DMS114 treated with DMSO at 0.1 percent for 48 hours (cell line): ENCODE data around the gene EFCAB5.
"Not testable (repeated sequence)": the region's sequence is repeated elsewhere in the genome, so short reads cannot be mapped to it uniquely, and the experiment has no call there.

Source experiments
- DNase-seq: peaks from one replicate; lab custom pipeline; 2025; ENCODE audit not compliant: unreplicated experiment; lab: John Stamatoyannopoulos, UW

The EFCAB5 gene

DNA sequence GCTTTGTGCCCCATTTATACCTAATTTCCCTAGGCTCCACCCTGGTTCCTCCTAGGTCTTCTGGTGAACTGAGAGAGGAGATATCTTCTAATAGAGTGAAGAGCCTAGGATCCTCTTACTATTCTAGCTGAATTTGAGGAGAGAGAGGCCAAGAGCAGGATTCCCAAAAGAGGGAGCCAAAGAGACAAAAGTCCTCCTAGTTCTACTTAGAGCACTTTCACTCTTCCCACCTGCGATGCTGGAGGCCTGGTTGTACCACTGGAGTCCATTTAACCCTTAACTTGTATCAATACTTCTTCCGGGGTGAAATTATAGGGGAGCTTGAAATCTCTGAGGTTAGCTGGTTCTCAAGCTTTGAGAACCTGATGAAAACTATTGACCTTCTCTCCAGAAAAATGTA, 8.1 kb upstream of the EFCAB5 start:
- DNase-seq, result peak; percentile 41

DNA sequence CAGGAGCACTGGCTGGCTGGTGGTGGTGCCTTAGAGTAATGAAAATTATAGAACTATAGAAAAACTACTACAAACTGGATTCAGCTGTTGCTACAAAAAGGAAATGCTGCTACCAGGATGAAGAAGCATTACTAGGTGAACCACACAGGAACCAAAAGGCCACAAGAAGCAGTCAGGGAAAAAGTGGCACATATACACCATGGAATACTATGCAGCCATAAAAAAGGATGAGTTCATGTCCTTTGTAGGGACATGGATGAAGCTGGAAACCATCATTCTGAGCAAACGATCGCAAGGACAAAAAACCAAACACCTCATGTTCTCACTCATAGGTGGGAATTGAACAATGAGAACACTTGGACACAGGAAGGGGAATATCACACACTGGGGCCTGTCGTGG, 5.5 kb upstream of the EFCAB5 start:
- not testable (repeated sequence) for DNase-seq

- no peak for DNase-seq
These were observed 4.7 kb upstream of the EFCAB5 start for GRCh38 chr17:29936724-29937123.

GRCh38 chr17:29945281-29945680, 3.8 kb downstream of the EFCAB5 start:
- DNase-seq, result no peak

DNA sequence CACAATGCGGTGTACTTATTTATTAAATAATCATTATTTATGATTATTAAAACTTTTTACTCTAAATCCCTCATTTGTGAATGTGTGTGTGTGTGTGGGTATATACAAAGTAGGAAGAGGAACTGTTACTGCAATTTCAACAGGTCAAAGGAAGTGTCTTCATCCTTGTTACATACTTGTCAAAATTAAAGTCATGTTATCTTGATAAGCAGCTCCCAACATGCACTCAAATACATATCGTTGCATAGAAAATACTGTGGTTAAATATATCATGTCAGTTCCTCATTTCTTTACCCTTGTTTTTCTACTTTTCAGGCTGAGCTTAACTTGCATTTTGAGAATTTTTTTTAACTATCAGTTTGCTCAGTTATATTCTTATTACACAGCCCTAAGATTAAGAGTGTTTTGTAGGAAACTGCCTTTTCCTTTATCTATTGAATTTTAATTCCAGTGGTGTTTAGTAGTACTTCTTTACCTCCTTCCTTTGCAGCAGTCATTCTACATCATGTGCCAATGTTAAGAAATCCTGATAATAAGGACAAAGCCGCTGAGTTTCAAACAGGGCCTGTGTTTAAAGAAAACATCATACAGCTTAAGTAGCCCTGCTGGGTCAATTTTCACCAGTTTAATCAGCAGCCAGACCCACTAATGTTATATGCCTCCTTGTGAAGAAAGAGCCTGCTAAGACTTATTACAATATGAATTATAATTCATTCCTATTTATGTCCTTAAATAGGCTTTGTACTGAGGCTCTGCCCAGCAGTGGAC, 7.2 kb downstream of the EFCAB5 start:
- DNase-seq, result no peak

DNA sequence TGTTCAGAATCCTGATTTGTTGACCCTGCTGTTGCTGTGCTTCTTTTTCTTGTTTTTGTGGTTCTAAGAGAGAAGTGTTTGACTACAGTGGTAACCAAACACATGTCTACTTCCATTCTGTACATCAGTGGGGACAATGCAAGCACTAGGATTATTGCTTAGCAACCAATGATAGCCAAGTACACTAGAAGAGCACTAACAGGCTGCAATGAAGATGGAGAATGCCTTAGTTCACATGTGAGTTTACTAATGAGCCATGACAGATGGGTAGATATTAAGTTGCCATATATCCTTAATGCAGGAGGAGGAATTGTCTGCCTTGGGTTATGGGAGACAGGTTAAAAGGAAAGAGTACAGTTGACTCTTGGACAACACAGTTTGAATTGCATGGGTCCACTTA, 8.3 kb downstream of the EFCAB5 start:
- DNase-seq, result no peak

DNA sequence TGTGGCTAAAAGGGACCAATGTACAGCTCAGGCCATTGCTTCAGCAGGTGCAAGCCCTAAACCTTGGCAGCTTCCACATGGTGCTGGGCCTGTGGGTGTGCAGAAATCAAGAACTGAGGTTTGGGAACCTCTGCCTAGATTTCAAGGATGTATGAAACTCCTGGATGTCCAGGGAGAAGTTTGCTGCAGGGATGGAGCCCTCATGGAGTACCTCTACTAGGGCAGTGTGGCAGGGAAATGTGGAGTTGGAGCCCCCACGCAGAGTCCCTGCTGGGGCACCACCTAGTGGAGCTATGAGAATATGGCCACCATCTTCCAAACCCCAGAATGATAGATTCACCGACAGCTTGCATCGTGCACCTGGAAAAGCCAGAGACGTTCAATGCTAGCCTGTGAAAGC, 13.0 kb downstream of the EFCAB5 start:
- no peak for DNase-seq

GRCh38 chr17:29956225-29956624, 14.8 kb downstream of the EFCAB5 start:
- no peak for DNase-seq

GRCh38 chr17:29957488-29957887, 16.1 kb downstream of the EFCAB5 start:
- DNase-seq, result not testable (repeated sequence)

DNA sequence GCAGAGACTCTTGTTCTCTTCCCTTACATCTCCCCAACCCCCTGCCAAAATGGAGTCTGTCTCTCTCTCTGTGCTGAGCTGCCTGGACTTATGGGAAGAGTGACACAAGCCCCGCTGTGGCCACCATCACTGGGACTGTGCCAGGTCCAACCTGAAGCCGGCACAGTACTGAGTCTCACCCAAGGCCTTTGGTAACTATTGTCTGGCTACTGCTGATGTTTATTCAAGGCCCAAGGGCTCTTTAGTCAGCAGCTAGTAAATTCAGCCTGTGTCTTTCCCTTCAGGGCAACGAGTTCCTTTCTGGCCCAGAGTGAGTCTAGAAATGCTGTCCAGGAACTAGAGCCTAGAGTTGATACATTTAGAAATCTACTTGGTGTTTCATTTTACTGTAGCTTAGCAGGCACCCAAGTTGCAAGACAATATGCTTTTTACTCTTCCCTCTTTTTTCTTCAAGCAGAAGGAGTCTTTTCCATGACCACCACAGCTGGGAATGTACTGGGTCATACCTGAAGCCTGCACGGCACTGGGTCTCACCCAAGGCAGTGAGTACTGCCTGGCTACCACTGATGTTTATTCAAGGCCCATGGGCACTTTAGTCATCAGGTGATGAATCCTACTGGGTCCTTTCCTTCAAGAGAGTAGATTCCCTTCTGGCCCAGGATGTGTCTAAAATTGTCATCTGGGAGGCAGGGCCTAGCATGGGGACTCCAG, 17.7 kb downstream of the EFCAB5 start:
- DNase-seq, result no peak

DNA sequence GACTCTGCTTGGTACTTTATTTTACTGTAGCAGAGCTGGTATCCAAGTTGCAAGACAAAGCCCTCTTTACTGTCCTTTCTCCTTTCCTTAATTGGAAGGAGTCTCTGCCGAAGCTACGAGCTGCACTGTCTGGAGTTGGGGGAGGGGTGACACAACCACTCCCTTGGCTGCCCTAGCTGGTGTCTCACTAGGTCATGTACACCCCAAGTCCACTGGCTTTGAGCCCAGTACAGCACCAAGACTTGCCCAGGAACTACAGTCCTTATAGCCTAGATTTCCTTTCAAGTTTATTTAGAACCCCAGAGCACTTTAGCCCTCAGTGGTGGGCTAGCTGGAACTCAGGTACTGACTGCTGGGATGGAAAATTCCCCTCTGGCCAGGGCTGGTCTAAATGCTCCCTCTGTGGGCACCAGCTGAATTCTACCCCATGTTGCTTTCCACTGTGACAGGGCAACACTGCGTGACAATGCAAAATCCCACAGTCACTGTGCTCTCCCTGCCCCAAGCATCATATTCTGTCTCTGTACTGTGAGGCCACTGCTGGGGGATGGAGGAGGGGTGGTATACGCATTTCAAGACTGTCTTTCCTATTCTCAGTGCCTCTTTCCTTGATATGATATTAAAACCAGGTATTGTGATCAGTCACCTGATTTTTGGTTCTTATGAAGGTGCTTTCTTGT, 18.4 kb downstream of the EFCAB5 start:
- DNase-seq, result no peak

DNA sequence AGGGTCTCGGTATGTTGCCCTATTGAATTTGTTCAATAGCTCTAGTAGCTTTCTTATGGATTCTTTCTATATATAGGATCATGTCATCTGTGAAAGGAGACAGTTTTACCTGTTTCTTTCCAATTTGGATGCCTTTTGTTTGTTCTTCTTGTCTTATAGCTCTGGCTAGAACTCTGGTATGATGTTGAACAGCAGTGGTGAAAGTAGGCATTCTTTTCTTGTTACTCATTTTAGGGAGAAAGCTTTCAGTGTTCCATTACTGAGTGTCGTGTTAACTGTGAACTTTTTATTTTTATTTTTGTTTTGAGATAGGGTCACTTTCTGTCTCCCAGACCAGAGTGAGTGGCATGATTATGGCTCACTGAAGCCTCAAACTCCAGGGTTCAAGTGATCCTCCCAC, 21.2 kb downstream of the EFCAB5 start:
- DNase-seq, result no peak

GRCh38 chr17:29968271-29968670, 26.8 kb downstream of the EFCAB5 start:
- DNase-seq, result no peak

DNA sequence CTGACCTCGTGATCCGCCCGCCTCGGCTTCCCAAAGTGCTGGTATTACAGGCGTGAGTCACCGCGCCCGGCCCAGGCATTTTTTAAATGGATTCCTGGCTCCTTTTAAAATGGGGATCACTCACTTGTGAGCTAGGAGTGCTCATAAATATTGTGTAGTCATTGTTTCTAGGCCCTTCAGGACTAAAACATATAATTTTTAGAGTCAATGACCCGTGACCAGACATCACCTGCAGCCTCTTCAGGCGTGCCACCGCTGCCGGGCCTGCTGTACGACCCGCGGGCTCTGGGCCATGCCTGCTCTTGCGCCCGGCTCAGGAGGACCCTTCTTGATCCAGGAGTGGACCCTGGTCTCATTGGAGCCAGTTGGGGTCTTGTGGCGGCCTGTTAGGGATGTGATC, 30.8 kb downstream of the EFCAB5 start:
- no peak for DNase-seq

DNA sequence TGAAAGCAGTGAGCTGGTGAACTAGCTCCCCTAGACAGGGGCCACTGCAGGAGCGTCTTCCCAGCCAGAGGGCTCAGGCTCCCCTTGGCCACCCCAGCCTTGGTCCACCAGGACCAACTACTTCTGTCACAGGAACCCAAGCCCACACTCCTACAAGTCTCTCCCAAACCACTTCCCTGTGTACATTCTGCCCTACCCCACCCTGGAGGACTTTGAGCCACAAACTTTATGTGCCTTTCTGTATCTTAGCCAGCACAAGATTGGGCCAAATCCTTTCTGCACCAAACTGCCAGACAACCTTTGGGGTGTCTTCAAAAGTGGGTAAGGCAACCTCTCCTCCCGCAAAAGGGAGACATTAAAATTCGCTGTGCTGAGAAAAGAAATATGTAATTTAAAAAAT, 31.6 kb downstream of the EFCAB5 start:
- DNase-seq, result no peak

DNA sequence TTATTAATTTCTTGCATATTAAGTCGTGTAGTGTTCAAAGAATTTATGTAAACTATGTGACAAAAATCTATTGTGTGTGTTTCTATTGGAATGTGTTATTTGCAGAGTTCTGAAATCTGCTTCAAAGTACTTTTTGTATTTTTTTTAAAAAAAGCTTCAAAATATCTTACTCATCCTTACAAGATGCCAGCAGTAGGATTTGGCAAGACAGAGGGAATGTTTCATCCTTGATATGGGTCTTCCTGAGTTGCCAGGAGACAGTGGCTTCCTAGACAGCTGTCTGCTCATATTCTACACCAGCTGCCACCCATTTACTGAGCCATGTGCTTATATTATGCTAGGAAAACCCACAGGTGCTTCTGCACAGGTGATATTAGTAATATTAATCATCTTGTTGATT, 36.4 kb downstream of the EFCAB5 start:
- DNase-seq, result no peak

GRCh38 chr17:29980261-29980660, 38.8 kb downstream of the EFCAB5 start:
- no peak for DNase-seq

- no peak for DNase-seq
These were observed 41.7 kb downstream of the EFCAB5 start for GRCh38 chr17:29982991-29983653.

GRCh38 chr17:29996458-29996857, 55.0 kb downstream of the EFCAB5 start:
- DNase-seq, result no peak

DNA sequence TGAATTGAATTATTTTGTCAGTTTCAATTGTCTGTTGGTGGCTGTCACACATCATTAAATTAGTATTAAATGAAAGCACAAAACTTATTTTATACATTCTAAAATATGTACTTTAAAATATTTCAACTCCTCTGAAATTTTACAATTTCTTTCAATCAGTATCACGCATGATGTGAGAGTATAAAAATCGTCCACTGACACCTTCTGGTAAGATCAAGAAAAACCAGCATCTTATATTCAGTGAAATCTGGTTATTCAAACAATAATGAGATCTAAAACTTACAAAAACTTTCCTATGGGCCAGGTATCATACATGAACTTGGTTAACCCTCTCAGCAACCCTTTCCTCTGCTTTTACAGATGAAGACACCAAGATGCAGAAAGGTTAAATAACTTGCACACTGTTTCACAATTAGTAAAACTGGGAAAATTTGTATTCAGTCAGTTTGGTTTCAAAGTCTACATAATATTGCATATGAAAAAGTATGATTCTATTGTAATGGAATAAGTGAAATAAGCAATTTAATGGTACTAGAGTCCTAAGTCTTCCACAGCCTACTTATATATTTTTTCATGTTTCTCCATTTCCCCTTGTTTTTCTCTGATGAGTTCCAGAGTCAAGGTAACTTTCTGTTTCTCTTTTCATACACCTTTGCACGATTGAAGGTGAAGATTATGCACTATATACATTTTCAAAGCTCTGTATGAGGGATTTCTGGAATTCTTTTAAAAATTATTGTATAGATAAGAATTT, 58.7 kb downstream of the EFCAB5 start:
- no peak for DNase-seq

GRCh38 chr17:30000755-30001257, 59.4 kb downstream of the EFCAB5 start:
- DNase-seq, result no peak
